Lower lobe of right lung (tissue), 2 donors: ENCODE results near the gene SPINK9. TPM values are rescaled to one million over a fixed set of nuclear protein-coding genes. Genes with fewer than 3 reads are reported as not detected.

ENCODE experiments used
- ATAC-seq, 2 donors: fragments of 200-7000 bp; cut with Tn5 transposase; one replicate each; pipeline ENCODE4 v1.9.1; 2020 to 2022; ENCODE audit warnings: mild to moderate bottlenecking in 2 of 2, moderate library complexity in 2 of 2
- DNase-seq: peaks from one replicate; pipeline ENCODE4 v3.0.0-alpha.2; 2020
- H3K27ac ChIP-seq: fragments of 200-600 bp; one replicate; pipeline ENCODE4 v1.8.0; 2022
- H3K27me3 ChIP-seq: fragments of 200-600 bp; one replicate; pipeline ENCODE4 v1.8.0; 2022; ENCODE audit warnings: low read depth
- H3K36me3 ChIP-seq: fragments of 200-600 bp; one replicate; pipeline ENCODE4 v1.8.0; 2022; ENCODE audit warnings: mild to moderate bottlenecking
- H3K4me1 ChIP-seq: fragments of 200-600 bp; one replicate; pipeline ENCODE4 v1.8.0; 2022
- H3K4me3 ChIP-seq: fragments of 200-600 bp; one replicate; pipeline ENCODE4 v1.8.0; 2022; ENCODE audit warnings: mild to moderate bottlenecking
- H3K9me3 ChIP-seq: fragments of 200-600 bp; one replicate; pipeline ENCODE4 v1.8.0; 2022
- intact Hi-C: fragments of 100-400 bp; cut with DNase I; formaldehyde crosslinking; loops from one replicate; pipeline ENCODE4 v1.11.0; 2022
- total RNA-seq: library from RNA; stranded (reverse); fragmentation: NEBNext Ultra II Directional; extraction: Animal tissue kit (Norgen Biotek cat#: 25700); gene quantifications from one replicate; pipeline ENCODE4 v1.2.1, GENCODE V29; 2021
- TF ChIP-seq, protein P1 (sequence below): fragments of 200-600 bp; IDR thresholded peaks from one replicate; pipeline ENCODE4 v1.8.0; 2022; ENCODE audit warnings: antibody characterized with exemption, mild to moderate bottlenecking
- donor health status: DM: no; HTN: yes; CAD: no; lungs with severe emphysema.

Gene SPINK9
- total RNA-seq, 1 donor from 2014 or later: not detected

DNA sequence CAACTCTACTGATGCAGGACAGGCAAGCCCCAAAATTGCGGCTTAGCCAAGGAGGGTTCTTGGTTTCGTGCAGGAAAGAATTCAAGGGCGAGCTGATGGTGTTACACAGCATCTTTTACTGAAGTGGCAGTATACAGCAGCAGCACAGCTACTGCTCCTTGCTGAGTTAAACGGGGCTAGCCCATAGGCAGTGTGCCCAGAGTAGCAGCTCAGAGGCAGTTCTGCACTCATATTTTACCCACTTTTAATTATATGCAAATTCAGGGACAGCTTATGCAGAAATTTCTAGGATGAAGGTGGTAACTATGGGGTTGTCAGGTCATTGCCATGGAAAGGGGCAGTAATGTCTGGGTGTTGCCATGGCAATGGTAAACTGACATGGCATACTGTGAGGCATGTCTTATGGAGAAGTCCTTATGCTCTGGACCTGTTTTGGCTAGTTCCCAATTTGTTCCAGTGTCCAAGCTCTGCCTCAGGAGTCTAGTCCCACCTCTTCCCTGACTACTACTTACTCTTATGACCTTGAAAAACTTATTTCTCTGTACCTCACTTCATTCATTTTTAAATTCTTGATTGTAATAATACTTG lies 2.0 kb upstream of the SPINK9 start:
- TF ChIP-seq, protein P1, sequence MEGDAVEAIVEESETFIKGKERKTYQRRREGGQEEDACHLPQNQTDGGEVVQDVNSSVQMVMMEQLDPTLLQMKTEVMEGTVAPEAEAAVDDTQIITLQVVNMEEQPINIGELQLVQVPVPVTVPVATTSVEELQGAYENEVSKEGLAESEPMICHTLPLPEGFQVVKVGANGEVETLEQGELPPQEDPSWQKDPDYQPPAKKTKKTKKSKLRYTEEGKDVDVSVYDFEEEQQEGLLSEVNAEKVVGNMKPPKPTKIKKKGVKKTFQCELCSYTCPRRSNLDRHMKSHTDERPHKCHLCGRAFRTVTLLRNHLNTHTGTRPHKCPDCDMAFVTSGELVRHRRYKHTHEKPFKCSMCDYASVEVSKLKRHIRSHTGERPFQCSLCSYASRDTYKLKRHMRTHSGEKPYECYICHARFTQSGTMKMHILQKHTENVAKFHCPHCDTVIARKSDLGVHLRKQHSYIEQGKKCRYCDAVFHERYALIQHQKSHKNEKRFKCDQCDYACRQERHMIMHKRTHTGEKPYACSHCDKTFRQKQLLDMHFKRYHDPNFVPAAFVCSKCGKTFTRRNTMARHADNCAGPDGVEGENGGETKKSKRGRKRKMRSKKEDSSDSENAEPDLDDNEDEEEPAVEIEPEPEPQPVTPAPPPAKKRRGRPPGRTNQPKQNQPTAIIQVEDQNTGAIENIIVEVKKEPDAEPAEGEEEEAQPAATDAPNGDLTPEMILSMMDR: no peak
- no peaks in the 10 kb centered on the region for H3K36me3 ChIP-seq
- no peak overlapping the region for H3K27ac ChIP-seq
- H3K4me3 ChIP-seq: no peak overlapping the region
- intact Hi-C loops: no loop called here
- no peaks in the 10 kb centered on the region for H3K27me3 ChIP-seq
- DNase-seq (no peak), ATAC-seq (no peak)
- no peaks in the 10 kb centered on the region for H3K4me1 ChIP-seq
- no peaks in the 10 kb centered on the region for H3K9me3 ChIP-seq

DNA sequence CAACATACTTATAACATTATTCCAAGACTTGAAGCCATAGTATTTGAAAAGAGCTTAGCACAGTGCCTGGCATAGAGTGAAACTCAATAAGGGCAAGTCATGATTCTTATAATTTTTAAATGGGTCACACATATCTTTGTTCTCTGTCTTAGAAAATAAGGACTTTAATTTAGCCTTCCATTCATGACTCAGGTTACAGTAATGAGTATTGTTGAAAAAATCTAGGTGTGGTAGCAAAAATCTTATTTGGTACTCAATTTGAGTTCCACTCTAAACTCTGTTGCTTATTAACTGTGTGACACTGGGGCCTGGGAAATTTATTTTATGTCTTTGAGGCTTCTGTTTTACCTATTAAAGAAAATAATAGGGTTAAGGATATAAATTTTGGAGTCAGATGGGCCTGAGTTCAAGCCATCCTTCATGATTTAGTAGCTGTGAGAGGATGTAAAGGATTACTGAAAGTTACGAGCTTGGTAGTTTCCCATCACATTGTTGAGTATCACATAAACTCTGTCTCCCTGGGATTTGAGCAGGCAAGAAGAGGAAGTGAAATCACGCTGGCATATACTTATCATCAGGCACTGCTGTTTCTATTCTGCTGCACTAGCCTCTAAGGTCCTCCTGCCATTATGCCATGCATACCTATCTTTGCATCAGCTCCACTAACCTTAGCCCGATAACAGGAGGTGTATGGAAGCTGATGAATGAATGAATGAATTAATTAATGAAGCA lies 1.5 kb downstream of the SPINK9 start:
- no peaks in the 10 kb centered on the region for H3K36me3 ChIP-seq
- TF ChIP-seq, protein P1: no peak
- no peak for DNase-seq
- H3K27ac ChIP-seq: no peak overlapping the region
- intact Hi-C loops: no loop called here
- no peak for ATAC-seq
- no peak overlapping the region for H3K4me3 ChIP-seq
- no peaks in the 10 kb centered on the region for H3K27me3 ChIP-seq
- no peaks in the 10 kb centered on the region for H3K9me3 ChIP-seq
- H3K4me1 ChIP-seq: no peaks in the 10 kb centered on the region

DNA sequence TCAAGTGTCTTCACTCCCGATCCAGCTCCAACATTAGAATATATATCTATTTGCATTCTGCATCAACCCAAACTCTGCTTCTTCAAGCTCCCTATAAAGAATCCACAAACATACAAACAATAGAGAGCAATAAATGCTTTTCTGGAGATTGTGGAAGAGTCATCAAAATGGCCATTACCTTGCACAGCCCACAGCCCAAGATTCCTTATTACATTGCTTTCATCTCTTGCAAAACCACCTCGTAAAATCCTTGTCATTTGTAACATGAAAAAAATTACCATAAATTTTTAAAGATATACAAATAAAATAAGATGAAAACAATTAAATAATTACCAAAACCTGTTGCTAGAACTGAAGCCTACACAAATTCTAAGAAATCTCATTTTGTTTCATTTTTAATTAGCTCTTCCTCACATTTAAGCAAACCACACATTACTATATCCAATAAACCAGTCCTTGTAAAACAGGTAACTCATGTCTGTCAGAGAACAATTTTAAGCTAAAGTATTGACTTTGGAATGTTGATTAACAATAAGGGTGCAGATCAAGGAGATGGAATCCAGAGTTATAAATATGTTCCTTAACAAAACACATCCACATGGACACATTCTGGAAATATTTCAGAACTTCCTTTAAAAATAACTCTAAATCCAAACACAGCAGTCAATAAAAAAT lies 7.1 kb downstream of the SPINK9 start:
- intact Hi-C loops: no loop called here
- ATAC-seq (no peak), DNase-seq (no peak)
- Histone ChIP-seq H3K4me3 (no peak overlapping the region), H3K4me1 (no peaks in the 10 kb centered on the region), H3K36me3 (no peaks in the 10 kb centered on the region), H3K9me3 (no peaks in the 10 kb centered on the region), H3K27me3 (no peaks in the 10 kb centered on the region), H3K27ac (no peak overlapping the region)
- TF ChIP-seq, protein P1: no peak

DNA sequence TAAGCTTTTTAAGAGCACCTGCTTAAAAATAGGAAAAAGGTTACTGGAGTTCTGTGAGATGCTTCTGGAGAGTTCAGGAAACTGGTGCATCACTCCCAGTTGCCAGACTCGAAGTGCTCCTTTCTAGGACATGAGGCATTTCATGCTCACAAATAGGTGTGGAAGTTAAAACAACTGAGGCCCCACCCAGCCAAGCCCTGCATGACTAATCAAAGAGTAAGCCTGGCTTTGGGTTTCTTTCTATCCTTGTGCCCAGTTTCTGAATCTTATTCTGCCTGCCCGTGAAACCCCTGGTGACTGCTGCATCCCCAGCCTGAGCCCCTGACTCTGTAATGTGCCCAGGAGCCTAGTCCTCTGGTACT lies 7.7 kb downstream of the SPINK9 start:
- Histone ChIP-seq H3K27ac (no peak overlapping the region), H3K36me3 (no peaks in the 10 kb centered on the region), H3K27me3 (no peaks in the 10 kb centered on the region), H3K9me3 (no peaks in the 10 kb centered on the region), H3K4me3 (no peak overlapping the region), H3K4me1 (no peaks in the 10 kb centered on the region)
- no peak for DNase-seq
- TF ChIP-seq, protein P1: no peak
- intact Hi-C loops: no loop called here
- no peak for ATAC-seq

DNA sequence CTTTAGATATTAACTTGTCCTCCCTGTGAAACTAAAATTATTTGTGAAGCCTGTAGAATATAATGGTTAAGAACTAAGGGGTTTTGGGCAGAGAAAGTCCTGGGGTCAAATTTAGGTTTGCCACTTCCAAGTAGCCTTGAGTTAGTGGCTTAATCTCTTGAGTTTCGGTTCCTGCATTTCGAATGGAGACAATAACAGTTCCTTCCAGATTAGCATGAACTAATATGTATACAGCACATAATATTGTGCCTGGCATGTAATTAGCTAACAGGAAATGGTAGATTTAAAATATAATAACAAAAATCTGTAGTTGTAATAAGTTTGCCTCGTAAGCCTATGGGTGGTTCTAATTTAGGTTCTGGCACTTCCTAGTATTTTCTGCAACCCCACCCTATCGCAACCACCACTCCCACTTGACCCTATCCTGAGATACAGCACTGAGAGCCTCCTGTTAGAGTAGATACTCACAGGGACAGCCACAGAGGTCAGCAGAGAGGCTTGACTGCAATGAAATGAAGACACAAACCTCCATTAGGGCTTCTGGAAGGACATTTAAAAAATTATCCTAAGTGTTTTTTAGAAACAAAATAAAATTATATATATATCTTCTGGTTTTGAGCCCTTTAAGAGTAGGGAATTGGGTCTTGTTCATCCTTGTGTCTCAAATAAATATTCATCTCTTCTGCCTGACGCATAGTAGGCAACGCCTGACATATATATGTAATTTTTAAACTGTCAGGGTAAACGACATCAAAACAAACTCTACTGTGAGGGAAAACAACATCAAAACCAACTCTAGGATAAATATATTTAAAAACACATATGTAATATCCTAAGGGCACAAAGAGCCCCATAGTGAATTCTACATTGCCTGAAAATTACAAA lies 8.5 kb downstream of the SPINK9 start:
- H3K4me1 ChIP-seq: no peaks in the 10 kb centered on the region
- H3K36me3 ChIP-seq: no peaks in the 10 kb centered on the region
- no peak for ATAC-seq
- no peaks in the 10 kb centered on the region for H3K9me3 ChIP-seq
- no peaks in the 10 kb centered on the region for H3K27me3 ChIP-seq
- intact Hi-C loops: no loop called here
- no peak overlapping the region for H3K27ac ChIP-seq
- H3K4me3 ChIP-seq: no peak overlapping the region
- no peak for DNase-seq
- TF ChIP-seq, protein P1: no peak
